GM18526 (cell line): ENCODE results near the gene SIGLEC15.

Experiments used
- POLR2A ChIP-seq: IDR thresholded peaks from 3 replicates; pipeline ENCODE4 v1.6.1; 2011; ENCODE audit not compliant: insufficient read length; ENCODE audit errors: extremely low read depth

The SIGLEC15 gene

GRCh38 chr18:45825258-45826044 lies at the start of gene SIGLEC15:
SIGLEC15 (plus strand) TSS chr18:45825675; CDS start chr18:45825729, 54 bp downstream.
- no peak for TF ChIP-seq POLR2A

GRCh38 chr18:45775743-45776142 lies 49.7 kb upstream of the SIGLEC15 start:
- TF ChIP-seq POLR2A = no peak

- no peak for TF ChIP-seq POLR2A
Measured at GRCh38 chr18:45777393-45777792, 48.1 kb upstream of the SIGLEC15 start.

GRCh38 chr18:45780568-45780967 lies 44.9 kb upstream of the SIGLEC15 start:
- no peak for TF ChIP-seq POLR2A

- no peak for TF ChIP-seq POLR2A
Measured at GRCh38 chr18:45782662-45783061, 42.8 kb upstream of the SIGLEC15 start.

- TF ChIP-seq POLR2A = no peak
Measured at GRCh38 chr18:45783097-45784075, 42.1 kb upstream of the SIGLEC15 start.

- no peak for TF ChIP-seq POLR2A
Measured at GRCh38 chr18:45785134-45785533, 40.3 kb upstream of the SIGLEC15 start.

GRCh38 chr18:45786941-45787340 lies 38.5 kb upstream of the SIGLEC15 start:
- no peak for TF ChIP-seq POLR2A

GRCh38 chr18:45787346-45787745 lies 38.1 kb upstream of the SIGLEC15 start:
- TF ChIP-seq POLR2A = no peak

GRCh38 chr18:45788861-45789260 lies 36.6 kb upstream of the SIGLEC15 start:
- TF ChIP-seq POLR2A = no peak

- no peak for TF ChIP-seq POLR2A
Measured at GRCh38 chr18:45792506-45793263, 32.8 kb upstream of the SIGLEC15 start.

GRCh38 chr18:45793264-45793965 lies 32.1 kb upstream of the SIGLEC15 start:
- no peak for TF ChIP-seq POLR2A

- no peak for TF ChIP-seq POLR2A
Measured at GRCh38 chr18:45801416-45802004, 24.0 kb upstream of the SIGLEC15 start.

- no peak for TF ChIP-seq POLR2A
Measured at GRCh38 chr18:45802814-45803492, 22.5 kb upstream of the SIGLEC15 start.
